HepG2 (cell line): ENCODE results near the gene SLC16A6. TPM values are rescaled to one million over a fixed set of nuclear protein-coding genes. Genes with fewer than 3 reads are reported as not detected.

Experiments
- CEBPG ChIP-seq: IDR thresholded peaks from 2 replicates; pipeline ENCODE4 v1.6.1; 2016
- FLYWCH1 ChIP-seq: sonication (generic); formaldehyde crosslinking; IDR thresholded peaks from 2 replicates; pipeline ENCODE4 v1.8.1; 2023; ENCODE audit warnings: mild to moderate bottlenecking, missing genetic modification reagents
- FOXC1 ChIP-seq: sonication (generic); formaldehyde crosslinking; IDR thresholded peaks from 2 replicates; pipeline ENCODE4 v1.8.0; 2022; ENCODE audit warnings: mild to moderate bottlenecking, missing genetic modification reagents, borderline replicate concordance
- HCFC1 ChIP-seq: fragments of 150-350 bp; IDR thresholded peaks from 2 replicates; pipeline ENCODE4 v1.6.1; 2014; ENCODE audit warnings: low read depth, low read length
- HDAC2 ChIP-seq: sonication (generic); formaldehyde crosslinking; IDR thresholded peaks from 2 replicates; pipeline ENCODE4 v1.4.0; 2020; ENCODE audit warnings: missing genetic modification reagents
- HNF4A ChIP-seq: sonication (generic); formaldehyde crosslinking; IDR thresholded peaks from 2 replicates; pipeline ENCODE4 v1.4.0; 2020; ENCODE audit warnings: missing genetic modification reagents
- SPEN ChIP-seq: sonication (generic); formaldehyde crosslinking; IDR thresholded peaks from 2 replicates; pipeline ENCODE4 v1.5.1; 2020; ENCODE audit warnings: low read depth, mild to moderate bottlenecking, missing genetic modification reagents
- SRSF1 ChIP-seq: fragments of 200-400 bp; formaldehyde crosslinking; optimal IDR thresholded peaks from 2 replicates; pipeline ENCODE3; 2017; ENCODE audit warnings: mild to moderate bottlenecking, low read depth, low read length, moderate library complexity
- TP53 ChIP-seq: sonication (generic); formaldehyde crosslinking; conservative IDR thresholded peaks from 2 replicates; pipeline ENCODE4 v1.4.0; 2020; ENCODE audit warnings: missing genetic modification reagents
- ZBTB33 ChIP-seq: sonication (generic); formaldehyde crosslinking; IDR thresholded peaks from 2 replicates; pipeline ENCODE4 v1.4.0; 2020; ENCODE audit warnings: missing genetic modification reagents
- ZKSCAN8 ChIP-seq: IDR thresholded peaks from 2 replicates; pipeline ENCODE4 v1.6.1; 2016; ENCODE audit warnings: borderline replicate concordance, missing genetic modification reagents, missing compliant biosample characterization
- ZNF234 ChIP-seq: sonication (generic); formaldehyde crosslinking; conservative IDR thresholded peaks from 2 replicates; pipeline ENCODE4 v1.5.1; 2020; ENCODE audit warnings: mild to moderate bottlenecking, missing genetic modification reagents
- ZNF549 ChIP-seq: sonication (generic); formaldehyde crosslinking; IDR thresholded peaks from 2 replicates; pipeline ENCODE4 v1.5.0; 2020; ENCODE audit warnings: missing genetic modification reagents
- ZNF609 ChIP-seq: sonication (generic); formaldehyde crosslinking; IDR thresholded peaks from 2 replicates; pipeline ENCODE4 v1.4.0; 2020; ENCODE audit warnings: mild to moderate bottlenecking, missing genetic modification reagents, borderline replicate concordance
- ZNF878 ChIP-seq: sonication (generic); formaldehyde crosslinking; IDR thresholded peaks from 2 replicates; pipeline ENCODE4 v1.8.1; 2023; ENCODE audit warnings: mild to moderate bottlenecking, missing genetic modification reagents, moderate library complexity
- ZXDC ChIP-seq: sonication (generic); formaldehyde crosslinking; IDR thresholded peaks from 2 replicates; pipeline ENCODE4 v1.5.0; 2020; ENCODE audit warnings: mild to moderate bottlenecking, missing genetic modification reagents
- polyA plus RNA-seq, 8 experiments: library from polyadenylated mRNA; depleted of rRNA in 3 of 8; stranded (reverse) in 7 of 8; unstranded in 1 of 8; fragments of >200 nt; fragmentation: Illumina TruSeq in 4 of 8; extraction: Trizol in 4 of 8; gene quantifications; 2 replicates each; pipeline versions ENCODE4 v1.2.1 to v1.2.3, GENCODE V29; 2011 to 2016; ENCODE audit warnings: low read depth in 4 of 8, missing spikeins in 1 of 8, mixed read lengths in 1 of 8; ENCODE audit not compliant: insufficient read depth in 1 of 8
- total RNA-seq, 5 experiments: library from RNA; depleted of rRNA; stranded (reverse); fragments of >200 nt; fragmentation: Illumina TruSeq; extraction: Trizol; gene quantifications; 2 replicates each; pipeline ENCODE4 v1.2.3, GENCODE V29; 2016; ENCODE audit warnings: low read depth in 1 of 5
- TF ChIP-seq, protein P1 (sequence below): sonication (generic); formaldehyde crosslinking; IDR thresholded peaks from 2 replicates; pipeline ENCODE4 v1.9.0; 2021; ENCODE audit warnings: missing genetic modification reagents, borderline replicate concordance

Gene SLC16A6
- total and polyA plus RNA-seq, 2 of the 13 experiments (the other 11 are each of a cell fraction or from before 2014, with no cell fraction given): 1.1 to 44.7 TPM

DNA sequence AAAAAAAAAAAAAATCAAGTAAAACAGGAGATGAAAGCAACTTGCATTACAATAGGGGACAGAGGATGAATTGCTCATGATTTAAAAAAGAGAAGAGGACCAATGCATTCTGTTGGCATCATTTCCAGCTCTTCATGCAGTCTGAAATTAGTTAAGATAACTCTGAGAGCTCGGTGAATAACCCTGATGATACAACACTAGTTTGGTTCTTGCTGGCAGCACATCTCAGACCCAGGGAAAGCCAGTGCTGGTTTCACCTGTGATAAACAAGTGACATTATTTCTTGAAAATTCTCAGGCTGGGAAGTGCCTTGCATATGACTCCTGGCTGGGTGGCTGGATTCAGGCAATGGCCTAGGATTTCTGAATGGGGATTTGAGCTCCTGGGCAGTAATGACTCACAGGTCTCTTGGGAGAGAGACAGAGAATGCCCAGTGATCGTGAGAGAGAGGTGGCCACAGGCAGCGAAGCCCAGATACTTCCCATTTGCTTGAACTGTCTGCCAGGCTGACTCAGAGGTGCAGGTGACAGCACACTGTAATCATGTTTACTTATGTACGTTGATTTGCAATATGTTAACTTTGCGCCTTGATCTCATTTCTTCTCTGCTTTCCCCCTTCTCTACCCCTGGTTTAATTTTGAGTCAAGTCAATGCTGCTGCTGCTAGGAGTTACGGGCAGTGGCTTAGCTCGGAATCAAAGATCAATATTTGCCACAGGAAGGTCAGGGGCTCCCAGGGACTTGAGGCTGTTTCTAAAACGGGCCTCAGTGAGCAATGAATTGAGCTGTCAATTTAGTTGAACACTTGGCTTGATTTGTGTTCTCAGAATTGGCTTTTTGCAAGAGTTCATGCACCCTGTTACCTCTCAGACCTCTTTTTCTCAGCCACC lies 27.4 kb upstream of the SLC16A6 start (continued):
- TF ChIP-seq FLYWCH1 (CRISPR knock-in tag) (no peak), HCFC1 (no peak), ZNF609 (peak; percentile 55; the same call in 1 of the 2 replicates), ZNF549 (no peak), HNF4A (CRISPR knock-in tag) (peak; percentile 72), ZNF234 (CRISPR knock-in tag) (no peak), FOXC1 (CRISPR knock-in tag) (no peak), SRSF1 (no peak), CEBPG (CRISPR knock-in tag) (peak; percentile 62), ZXDC (CRISPR knock-in tag) (no peak), ZBTB33 (no peak), ZNF878 (peak; percentile 93), SPEN (no peak; the same call in 1 of the 2 replicates), ZKSCAN8 (CRISPR knock-in tag) (peak; percentile 45; the same call in 1 of the 2 replicates), HDAC2 (CRISPR knock-in tag) (peak; percentile 87), TP53 (CRISPR knock-in tag) (no peak)
- TF ChIP-seq, protein P1, sequence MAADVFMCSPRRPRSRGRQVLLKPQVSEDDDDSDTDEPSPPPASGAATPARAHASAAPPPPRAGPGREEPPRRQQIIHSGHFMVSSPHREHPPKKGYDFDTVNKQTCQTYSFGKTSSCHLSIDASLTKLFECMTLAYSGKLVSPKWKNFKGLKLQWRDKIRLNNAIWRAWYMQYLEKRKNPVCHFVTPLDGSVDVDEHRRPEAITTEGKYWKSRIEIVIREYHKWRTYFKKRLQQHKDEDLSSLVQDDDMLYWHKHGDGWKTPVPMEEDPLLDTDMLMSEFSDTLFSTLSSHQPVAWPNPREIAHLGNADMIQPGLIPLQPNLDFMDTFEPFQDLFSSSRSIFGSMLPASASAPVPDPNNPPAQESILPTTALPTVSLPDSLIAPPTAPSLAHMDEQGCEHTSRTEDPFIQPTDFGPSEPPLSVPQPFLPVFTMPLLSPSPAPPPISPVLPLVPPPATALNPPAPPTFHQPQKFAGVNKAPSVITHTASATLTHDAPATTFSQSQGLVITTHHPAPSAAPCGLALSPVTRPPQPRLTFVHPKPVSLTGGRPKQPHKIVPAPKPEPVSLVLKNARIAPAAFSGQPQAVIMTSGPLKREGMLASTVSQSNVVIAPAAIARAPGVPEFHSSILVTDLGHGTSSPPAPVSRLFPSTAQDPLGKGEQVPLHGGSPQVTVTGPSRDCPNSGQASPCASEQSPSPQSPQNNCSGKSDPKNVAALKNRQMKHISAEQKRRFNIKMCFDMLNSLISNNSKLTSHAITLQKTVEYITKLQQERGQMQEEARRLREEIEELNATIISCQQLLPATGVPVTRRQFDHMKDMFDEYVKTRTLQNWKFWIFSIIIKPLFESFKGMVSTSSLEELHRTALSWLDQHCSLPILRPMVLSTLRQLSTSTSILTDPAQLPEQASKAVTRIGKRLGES (CRISPR knock-in tag): no peak
